LHCN-M2 (cell line): ENCODE results near the gene PROCA1. TPM values are rescaled to one million over a fixed set of nuclear protein-coding genes. Genes with fewer than 3 reads are reported as not detected.
"Not testable (repeated sequence)": the region's sequence is repeated elsewhere in the genome, so short reads cannot be mapped to it uniquely, and the experiment has no call there.

Experiments
- DNase-seq: peaks from one replicate; pipeline ENCODE4 v3.0.0-alpha.2; 2012; ENCODE audit warnings: low read depth
- total RNA-seq: library from RNA; depleted of rRNA; stranded (reverse); fragments of >200 nt; gene quantifications from 2 replicates; pipeline ENCODE4 v1.2.3, GENCODE V29; 2014

Gene PROCA1
- total RNA-seq, 1 experiment from 2014 or later = 2.4 TPM

- DNase-seq = peak; percentile 80
Observed at GRCh38 chr17:28725660-28726225, 14.1 kb upstream of the PROCA1 start.

- peak; percentile 59 for DNase-seq
Observed at GRCh38 chr17:28725166-28725659, 13.5 kb upstream of the PROCA1 start.

- DNase-seq = no peak
Observed at GRCh38 chr17:28724500-28725165, 12.9 kb upstream of the PROCA1 start.

GRCh38 chr17:28723836-28724499 lies 12.3 kb upstream of the PROCA1 start:
- DNase-seq = not testable (repeated sequence)

GRCh38 chr17:28723159-28723835 lies 11.6 kb upstream of the PROCA1 start:
- DNase-seq = no peak

GRCh38 chr17:28722417-28723158 lies 10.9 kb upstream of the PROCA1 start:
- DNase-seq = no peak

GRCh38 chr17:28720997-28721329 lies 9.3 kb upstream of the PROCA1 start:
- DNase-seq = not testable (repeated sequence)

- no peak for DNase-seq
Observed at GRCh38 chr17:28720247-28720996, 8.7 kb upstream of the PROCA1 start.

- no peak for DNase-seq
Observed at GRCh38 chr17:28719021-28719433, 7.3 kb upstream of the PROCA1 start.

- DNase-seq = no peak
Observed at GRCh38 chr17:28718333-28719020, 6.8 kb upstream of the PROCA1 start.

- peak; percentile 81 for DNase-seq
Observed at GRCh38 chr17:28717578-28718332, 6.1 kb upstream of the PROCA1 start, which contains the start of gene RAB34. Gene RAB34 (minus strand): TSS chr17:28717868. CDS start chr17:28717266, 602 bp downstream.

GRCh38 chr17:28716740-28717577 lies 5.3 kb upstream of the PROCA1 start:
- no peak for DNase-seq

GRCh38 chr17:28715217-28715616 lies 3.5 kb upstream of the PROCA1 start:
- DNase-seq = no peak

- DNase-seq = no peak
Observed at GRCh38 chr17:28714281-28714680, 2.6 kb upstream of the PROCA1 start.

- no peak for DNase-seq
Observed at GRCh38 chr17:28712705-28713415, 1.2 kb upstream of the PROCA1 start.

GRCh38 chr17:28712032-28712704 lies 480 bp upstream of the PROCA1 start:
- no peak for DNase-seq
